WTC11 (cell line): Measurements from ENCODE around the gene FGF11. TPM values are rescaled to one million over a fixed set of nuclear protein-coding genes. Genes with fewer than 3 reads are reported as not detected.
"Not testable (repeated sequence)": the region's sequence is repeated elsewhere in the genome, so short reads cannot be mapped to it uniquely, and the experiment has no call there.

Source experiments
- ATAC-seq: fragments of 200-7000 bp; cut with Tn5 transposase; 2 replicates; pipeline ENCODE4 v1.10.0; 2021; ENCODE audit warnings: mild to moderate bottlenecking, moderate library complexity
- CTCF ChIA-PET: fragments of 300-600 bp; sonication (Branson Sonifier 250); formaldehyde crosslinking; loops from one replicate; lab custom pipeline; 2021; ENCODE audit warnings: antibody characterized with exemption; lab: Charles Lee
- POLR2A ChIA-PET: fragments of 350-600 bp; sonication (Branson Sonifier 250); formaldehyde crosslinking; loops from one replicate; lab custom pipeline; 2021; ENCODE audit warnings: antibody characterized with exemption; lab: Charles Lee
- DNase-seq: peaks from one replicate; pipeline ENCODE4 v3.0.0; 2021; ENCODE audit warnings: low spot score
- H3K27ac Mint-ChIP-seq: 2 replicates; pipeline ENCODE4 v1.8.0; 2021; ENCODE audit warnings: mixed read lengths
- H3K27me3 Mint-ChIP-seq: 2 replicates; pipeline ENCODE4 v1.8.0; 2021; ENCODE audit warnings: low read depth, mild to moderate bottlenecking, moderate library complexity, mixed read lengths
- H3K36me3 Mint-ChIP-seq: 2 replicates; pipeline ENCODE4 v1.8.0; 2021; ENCODE audit warnings: mixed read lengths
- H3K4me1 Mint-ChIP-seq: 2 replicates; pipeline ENCODE4 v1.8.0; 2022; ENCODE audit warnings: mixed read lengths
- H3K4me3 Mint-ChIP-seq: 2 replicates; pipeline ENCODE4 v1.8.0; 2021; ENCODE audit warnings: mild to moderate bottlenecking, moderate library complexity, mixed read lengths
- H3K9me3 Mint-ChIP-seq: 2 replicates; pipeline ENCODE4 v1.8.0; 2021; ENCODE audit warnings: mixed read lengths
- MAX ChIP-seq: sonication (generic); formaldehyde crosslinking; IDR thresholded peaks from 2 replicates; pipeline ENCODE4 v1.8.0; 2022; ENCODE audit warnings: mild to moderate bottlenecking, missing genetic modification reagents
- ZBTB21 ChIP-seq: sonication (generic); formaldehyde crosslinking; IDR thresholded peaks from 2 replicates; pipeline ENCODE4 v1.8.1; 2023; ENCODE audit warnings: mild to moderate bottlenecking, missing genetic modification reagents, borderline replicate concordance
- ZNF121 ChIP-seq: sonication (generic); formaldehyde crosslinking; IDR thresholded peaks from 2 replicates; pipeline ENCODE4 v1.8.0; 2023; ENCODE audit warnings: missing genetic modification reagents
- total RNA-seq: library from RNA; stranded (reverse); gene quantifications from 3 replicates; pipeline ENCODE4 v1.2.3, GENCODE V29; 2021
- TF ChIP-seq, protein P1 (sequence below): sonication (generic); formaldehyde crosslinking; IDR thresholded peaks from 2 replicates; pipeline ENCODE4 v1.8.0; 2022; ENCODE audit warnings: mild to moderate bottlenecking, missing genetic modification reagents
- TF ChIP-seq, protein P2 (sequence below): sonication (generic); formaldehyde crosslinking; IDR thresholded peaks from 2 replicates; pipeline ENCODE4 v1.8.0; 2023; ENCODE audit warnings: mild to moderate bottlenecking, missing genetic modification reagents
- TF ChIP-seq, protein P3 (sequence below): sonication (generic); formaldehyde crosslinking; IDR thresholded peaks from 2 replicates; pipeline ENCODE4 v1.8.1; 2023; ENCODE audit warnings: mild to moderate bottlenecking, missing genetic modification reagents, moderate library complexity

FGF11 gene
- total RNA-seq, 1 experiment from 2014 or later: 19.8 TPM

GRCh38 chr17:7480089-7480384 lies 40.7 kb downstream of the FGF11 start:
- Mint-ChIP-seq H3K27me3 (no peaks in the 10 kb centered on the region), H3K4me3 (peak overlapping the region; percentile 89), H3K36me3 (no peaks in the 10 kb centered on the region), H3K9me3 (no peaks in the 10 kb centered on the region), H3K4me1 (peaks cover 58% of the 10 kb centered on the region), H3K27ac (peak overlapping the region; percentile 83)
- ATAC-seq (no peak), DNase-seq (no peak)
- TF ChIP-seq, protein P1, sequence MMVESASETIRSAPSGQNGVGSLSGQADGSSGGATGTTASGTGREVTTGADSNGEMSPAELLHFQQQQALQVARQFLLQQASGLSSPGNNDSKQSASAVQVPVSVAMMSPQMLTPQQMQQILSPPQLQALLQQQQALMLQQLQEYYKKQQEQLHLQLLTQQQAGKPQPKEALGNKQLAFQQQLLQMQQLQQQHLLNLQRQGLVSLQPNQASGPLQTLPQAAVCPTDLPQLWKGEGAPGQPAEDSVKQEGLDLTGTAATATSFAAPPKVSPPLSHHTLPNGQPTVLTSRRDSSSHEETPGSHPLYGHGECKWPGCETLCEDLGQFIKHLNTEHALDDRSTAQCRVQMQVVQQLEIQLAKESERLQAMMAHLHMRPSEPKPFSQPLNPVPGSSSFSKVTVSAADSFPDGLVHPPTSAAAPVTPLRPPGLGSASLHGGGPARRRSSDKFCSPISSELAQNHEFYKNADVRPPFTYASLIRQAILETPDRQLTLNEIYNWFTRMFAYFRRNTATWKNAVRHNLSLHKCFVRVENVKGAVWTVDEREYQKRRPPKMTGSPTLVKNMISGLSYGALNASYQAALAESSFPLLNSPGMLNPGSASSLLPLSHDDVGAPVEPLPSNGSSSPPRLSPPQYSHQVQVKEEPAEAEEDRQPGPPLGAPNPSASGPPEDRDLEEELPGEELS (CRISPR knock-in tag): 0 out of 2 replicates have a peak, but pooled peaks have one; percentile 22
- TF ChIP-seq, protein P2, sequence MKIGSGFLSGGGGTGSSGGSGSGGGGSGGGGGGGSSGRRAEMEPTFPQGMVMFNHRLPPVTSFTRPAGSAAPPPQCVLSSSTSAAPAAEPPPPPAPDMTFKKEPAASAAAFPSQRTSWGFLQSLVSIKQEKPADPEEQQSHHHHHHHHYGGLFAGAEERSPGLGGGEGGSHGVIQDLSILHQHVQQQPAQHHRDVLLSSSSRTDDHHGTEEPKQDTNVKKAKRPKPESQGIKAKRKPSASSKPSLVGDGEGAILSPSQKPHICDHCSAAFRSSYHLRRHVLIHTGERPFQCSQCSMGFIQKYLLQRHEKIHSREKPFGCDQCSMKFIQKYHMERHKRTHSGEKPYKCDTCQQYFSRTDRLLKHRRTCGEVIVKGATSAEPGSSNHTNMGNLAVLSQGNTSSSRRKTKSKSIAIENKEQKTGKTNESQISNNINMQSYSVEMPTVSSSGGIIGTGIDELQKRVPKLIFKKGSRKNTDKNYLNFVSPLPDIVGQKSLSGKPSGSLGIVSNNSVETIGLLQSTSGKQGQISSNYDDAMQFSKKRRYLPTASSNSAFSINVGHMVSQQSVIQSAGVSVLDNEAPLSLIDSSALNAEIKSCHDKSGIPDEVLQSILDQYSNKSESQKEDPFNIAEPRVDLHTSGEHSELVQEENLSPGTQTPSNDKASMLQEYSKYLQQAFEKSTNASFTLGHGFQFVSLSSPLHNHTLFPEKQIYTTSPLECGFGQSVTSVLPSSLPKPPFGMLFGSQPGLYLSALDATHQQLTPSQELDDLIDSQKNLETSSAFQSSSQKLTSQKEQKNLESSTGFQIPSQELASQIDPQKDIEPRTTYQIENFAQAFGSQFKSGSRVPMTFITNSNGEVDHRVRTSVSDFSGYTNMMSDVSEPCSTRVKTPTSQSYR (CRISPR knock-in tag): no peak
- CTCF ChIA-PET: interaction anchor here (1.2 to 5.3 kb wide), 6 partner anchors 34 to 80 kb away, joined by 3 to 27 read pairs (median 10); partner anchors contain the start of genes FGF11, TMEM102 and TMEM256
- POLR2A ChIA-PET: interaction anchor here (0.5 to 2.6 kb wide), 6 partner anchors 18 to 43 kb away, joined by 3 to 13 read pairs (median 4); partner anchors contain the start of gene CHRNB1

- ChIA-PET POLR2A (interaction anchor here (0.7 to 1.0 kb wide), 3 partner anchors 20 to 93 kb away, joined by 3 read pairs; no protein-coding TSS in a partner anchor), CTCF (interaction anchor here (1.1 to 1.4 kb wide), 3 partner anchors 44 to 108 kb away, joined by 4 to 6 read pairs (median 4); partner anchors contain the start of gene SOX15)
- not testable (repeated sequence) for H3K9me3 Mint-ChIP-seq, DNase-seq, H3K36me3 Mint-ChIP-seq, H3K27me3 Mint-ChIP-seq, ATAC-seq
- peaks cover 67% of the 10 kb centered on the region for H3K4me1 Mint-ChIP-seq
- H3K4me3 Mint-ChIP-seq: peak within 1 kb of the TSS; percentile 89
- H3K27ac Mint-ChIP-seq: peak within 1 kb of the TSS; percentile 83
Observed at GRCh38 chr17:7481275-7481674, 42.0 kb downstream of the FGF11 start, which contains the start of gene SLC35G6. SLC35G6 (plus strand) TSS chr17:7481446; CDS start chr17:7481517, 71 bp downstream.

GRCh38 chr17:7481842-7482741 lies 42.8 kb downstream of the FGF11 start:
- not testable (repeated sequence) for DNase-seq, H3K36me3 Mint-ChIP-seq, H3K9me3 Mint-ChIP-seq, ATAC-seq, H3K27me3 Mint-ChIP-seq
- ChIA-PET POLR2A (interaction anchor here (0.7 to 1.0 kb wide), 3 partner anchors 21 to 92 kb away, joined by 3 read pairs; no protein-coding TSS in a partner anchor), CTCF (interaction anchor here (1.2 to 1.4 kb wide), 2 partner anchors 45 to 78 kb away, joined by 4 to 6 read pairs; no protein-coding TSS in a partner anchor)
- Mint-ChIP-seq H3K4me3 (peak overlapping the region; percentile 90), H3K27ac (peak overlapping the region; percentile 99), H3K4me1 (peaks cover 63% of the 10 kb centered on the region)

- H3K9me3 Mint-ChIP-seq, ATAC-seq, H3K36me3 Mint-ChIP-seq, CTCF ChIA-PET, H3K27me3 Mint-ChIP-seq, DNase-seq, POLR2A ChIA-PET: not testable (repeated sequence)
- H3K27ac Mint-ChIP-seq: peak overlapping the region; percentile 99
- H3K4me3 Mint-ChIP-seq: peak overlapping the region; percentile 90
- H3K4me1 Mint-ChIP-seq: peaks cover 64% of the 10 kb centered on the region
Observed at GRCh38 chr17:7482742-7483088, 43.4 kb downstream of the FGF11 start.

GRCh38 chr17:7483255-7484066 lies 44.1 kb downstream of the FGF11 start:
- peak; percentile 95 for DNase-seq
- TF ChIP-seq, protein P3, sequence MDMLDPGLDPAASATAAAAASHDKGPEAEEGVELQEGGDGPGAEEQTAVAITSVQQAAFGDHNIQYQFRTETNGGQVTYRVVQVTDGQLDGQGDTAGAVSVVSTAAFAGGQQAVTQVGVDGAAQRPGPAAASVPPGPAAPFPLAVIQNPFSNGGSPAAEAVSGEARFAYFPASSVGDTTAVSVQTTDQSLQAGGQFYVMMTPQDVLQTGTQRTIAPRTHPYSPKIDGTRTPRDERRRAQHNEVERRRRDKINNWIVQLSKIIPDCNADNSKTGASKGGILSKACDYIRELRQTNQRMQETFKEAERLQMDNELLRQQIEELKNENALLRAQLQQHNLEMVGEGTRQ (CRISPR knock-in tag): peak; percentile 5; the same call in 1 of the 2 replicates
- TF ChIP-seq MAX (peak; percentile 66; the same call in 1 of the 2 replicates), ZNF121 (CRISPR knock-in tag) (peak; percentile 95), ZBTB21 (CRISPR knock-in tag) (no peak)
- H3K4me1 Mint-ChIP-seq: peaks cover 59% of the 10 kb centered on the region
- H3K27ac Mint-ChIP-seq: peak overlapping the region; percentile 99
- peaks cover 3% of the 10 kb centered on the region; the same call in 1 of the 2 replicates for H3K36me3 Mint-ChIP-seq
- H3K9me3 Mint-ChIP-seq: no peaks in the 10 kb centered on the region
- ChIA-PET CTCF (interaction anchor here (0.7 to 1.3 kb wide), 2 partner anchors 80 to 90 kb away, joined by 3 to 6 read pairs; partner anchors contain the start of genes PLSCR3 and TMEM256), POLR2A (interaction anchor here (0.6 to 2.2 kb wide), 7 partner anchors 37 to 100 kb away, joined by 3 to 15 read pairs (median 5); partner anchors contain the start of gene MPDU1)
- H3K4me3 Mint-ChIP-seq: peak overlapping the region; percentile 90
- H3K27me3 Mint-ChIP-seq: no peaks in the 10 kb centered on the region
- peak; percentile 47 for ATAC-seq
